ENCODE data around the gene MCTP2.
"Not testable (repeated sequence)": the region's sequence is repeated elsewhere in the genome, so short reads cannot be mapped to it uniquely, and the experiment has no call there.

MCTP2 gene

DNA sequence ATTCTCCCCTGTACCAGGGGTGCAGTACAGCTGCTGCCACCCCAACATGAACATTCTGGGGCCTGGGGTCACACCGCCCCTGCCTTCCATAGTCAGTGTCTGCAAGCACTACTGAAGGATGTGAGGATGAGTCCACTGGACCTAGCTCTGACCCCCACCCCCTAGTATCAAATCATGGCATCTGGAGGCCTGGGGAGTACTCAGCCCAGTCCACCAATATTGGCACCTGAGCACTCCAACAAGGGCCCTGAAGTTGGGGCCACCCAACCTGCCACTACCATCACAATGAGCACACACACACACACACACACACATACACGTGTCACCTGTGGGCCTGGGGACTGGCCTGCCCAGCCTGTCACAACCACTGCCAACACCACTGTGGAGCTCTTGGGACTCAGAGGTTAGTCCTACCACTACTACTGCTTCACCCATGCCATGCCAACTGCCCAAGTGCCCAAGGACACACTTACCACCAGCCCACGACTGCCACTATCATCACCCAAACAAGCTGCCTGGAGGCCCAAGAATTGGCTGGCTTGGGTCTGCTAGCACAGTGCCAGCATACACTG lies 253.9 kb downstream of the MCTP2 start:
- no peaks in the 10 kb centered on the region for H3K27me3 ChIP-seq (ENCODE audit: insufficient read depth, low read length)
- H3K36me3 ChIP-seq (ENCODE audit: insufficient read depth, low read depth, low read length), result no peaks in the 10 kb centered on the region
- no peak overlapping the region for H3K9ac ChIP-seq (ENCODE audit: low read depth, low read length)
- H3K9me3 ChIP-seq (ENCODE audit: insufficient read depth, low read depth, low read length), result no peaks in the 10 kb centered on the region
- no peaks in the 10 kb centered on the region for H3K4me1 ChIP-seq (ENCODE audit: insufficient read depth, low read length)
- H3K4me3 ChIP-seq (ENCODE audit: low read length), result no peak overlapping the region
- H3K27ac ChIP-seq (ENCODE audit: low read length), result no peak overlapping the region

DNA sequence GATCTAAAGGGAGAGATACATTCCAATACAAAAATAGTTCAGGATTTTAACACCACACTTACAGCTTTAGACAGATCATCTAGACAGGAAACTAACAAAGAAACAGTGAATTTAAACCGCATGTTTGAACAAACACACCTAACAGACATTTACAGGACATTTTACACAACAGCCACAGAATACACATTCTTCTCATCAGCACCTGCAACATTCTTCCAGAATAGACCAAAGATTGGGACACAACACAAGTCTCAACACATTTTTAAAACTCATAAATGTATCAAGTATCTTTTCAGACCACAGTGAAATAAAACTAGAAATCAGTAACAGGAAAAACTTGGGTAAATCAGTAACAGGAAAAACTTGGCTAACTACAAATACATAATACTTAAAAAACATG lies 256.3 kb downstream of the MCTP2 start:
- Histone ChIP-seq H3K9me3 (ENCODE audit: insufficient read depth, low read depth, low read length) (no peaks in the 10 kb centered on the region), H3K27me3 (ENCODE audit: insufficient read depth, low read length) (no peaks in the 10 kb centered on the region), H3K4me3 (ENCODE audit: low read length) (no peak overlapping the region), H3K9ac (ENCODE audit: low read depth, low read length) (no peak overlapping the region), H3K27ac (ENCODE audit: low read length) (no peak overlapping the region), H3K4me1 (ENCODE audit: insufficient read depth, low read length) (no peaks in the 10 kb centered on the region), H3K36me3 (ENCODE audit: insufficient read depth, low read depth, low read length) (no peaks in the 10 kb centered on the region)

DNA sequence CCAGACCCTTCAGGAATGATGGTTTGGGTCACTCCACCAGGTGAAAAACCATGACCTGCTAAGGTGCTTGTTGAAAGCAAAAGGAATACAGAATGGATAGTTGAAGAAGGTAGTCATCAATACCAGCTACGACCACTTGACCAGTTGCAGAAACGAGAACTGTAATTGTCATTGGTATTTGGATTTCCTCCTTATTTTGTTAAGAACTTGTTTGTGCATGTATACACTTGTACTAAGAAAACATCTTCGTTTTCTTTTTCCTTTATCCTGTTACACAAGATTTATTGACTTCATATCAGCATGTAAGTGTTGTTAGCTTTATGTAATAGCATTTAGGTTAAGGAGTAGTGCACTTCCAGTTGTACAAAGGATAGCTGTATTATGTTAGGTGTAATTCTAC lies 261.8 kb downstream of the MCTP2 start:
- Histone ChIP-seq H3K4me3 (ENCODE audit: low read length) (no peak overlapping the region), H3K27ac (ENCODE audit: low read length) (no peak overlapping the region), H3K36me3 (ENCODE audit: insufficient read depth, low read depth, low read length) (no peaks in the 10 kb centered on the region), H3K4me1 (ENCODE audit: insufficient read depth, low read length) (no peaks in the 10 kb centered on the region), H3K9me3 (ENCODE audit: insufficient read depth, low read depth, low read length) (no peaks in the 10 kb centered on the region), H3K27me3 (ENCODE audit: insufficient read depth, low read length) (no peaks in the 10 kb centered on the region), H3K9ac (ENCODE audit: low read depth, low read length) (no peak overlapping the region)

DNA sequence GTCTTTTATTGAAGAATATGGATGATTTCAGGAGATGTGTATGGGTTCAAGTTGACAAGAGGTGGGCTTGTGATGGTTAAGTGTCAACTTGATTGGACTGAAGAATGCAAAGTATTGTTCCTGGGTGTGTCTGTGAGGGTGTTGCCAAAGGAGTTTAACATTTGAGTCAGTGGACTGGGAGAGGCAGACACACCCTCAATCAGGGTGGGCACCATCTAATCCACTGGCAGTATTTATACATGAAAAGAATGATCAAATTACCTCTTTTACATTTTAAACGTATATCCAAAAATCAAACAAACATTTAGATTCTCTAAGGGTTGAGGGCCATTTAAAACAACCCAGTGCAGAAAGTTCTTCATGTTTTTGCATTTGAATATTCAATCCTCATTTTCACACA lies 262.2 kb downstream of the MCTP2 start:
- not testable (repeated sequence) for H3K4me1 ChIP-seq (ENCODE audit: insufficient read depth, low read length); H3K27me3 ChIP-seq (ENCODE audit: insufficient read depth, low read length); H3K9me3 ChIP-seq (ENCODE audit: insufficient read depth, low read depth, low read length); H3K36me3 ChIP-seq (ENCODE audit: insufficient read depth, low read depth, low read length); H3K4me3 ChIP-seq (ENCODE audit: low read length); H3K27ac ChIP-seq (ENCODE audit: low read length); H3K9ac ChIP-seq (ENCODE audit: low read depth, low read length)

DNA sequence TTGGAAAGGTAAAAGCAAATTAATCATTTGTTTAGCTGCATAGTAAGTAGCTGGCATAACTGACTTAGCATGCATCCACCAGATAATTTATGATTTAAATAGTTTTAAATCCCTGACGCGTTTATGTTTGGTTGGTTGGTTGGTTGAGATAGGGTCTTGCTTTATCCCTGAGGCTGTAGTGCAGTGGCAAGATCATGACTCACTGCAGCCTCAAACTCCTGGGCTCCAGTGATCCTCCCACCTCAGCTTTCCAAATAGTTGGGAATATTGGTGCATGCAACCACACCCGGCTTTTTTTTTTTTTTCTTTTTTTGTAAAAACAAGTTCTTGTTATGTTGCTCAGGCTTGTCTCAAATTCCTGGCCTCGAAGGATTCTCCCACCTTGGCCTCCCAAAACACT lies 263.4 kb downstream of the MCTP2 start:
- Histone ChIP-seq H3K27ac (ENCODE audit: low read length) (no peak overlapping the region), H3K27me3 (ENCODE audit: insufficient read depth, low read length) (no peaks in the 10 kb centered on the region), H3K9me3 (ENCODE audit: insufficient read depth, low read depth, low read length) (no peaks in the 10 kb centered on the region)

DNA sequence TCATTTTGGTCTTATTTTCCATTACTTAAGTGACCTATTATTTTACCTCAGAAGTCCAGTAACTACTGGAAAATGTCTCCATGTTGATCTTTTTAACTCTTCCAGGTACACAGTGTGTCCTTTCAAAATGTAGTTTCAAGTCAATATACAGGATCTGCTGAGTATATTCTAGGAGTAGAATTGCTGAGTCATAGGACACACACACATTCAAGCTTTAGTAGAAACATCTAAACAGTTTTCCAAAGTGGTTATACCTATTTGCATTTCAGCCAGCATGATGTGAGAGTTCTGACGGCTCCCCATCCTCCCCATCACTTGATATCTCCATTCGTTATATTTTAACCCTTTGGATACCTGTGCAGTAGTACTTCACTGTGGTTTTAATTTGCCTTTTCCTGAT lies 271.9 kb downstream of the MCTP2 start:
- Histone ChIP-seq H3K36me3 (ENCODE audit: insufficient read depth, low read depth, low read length) (no peaks in the 10 kb centered on the region), H3K4me3 (ENCODE audit: low read length) (no peak overlapping the region), H3K27ac (ENCODE audit: low read length) (no peak overlapping the region), H3K27me3 (ENCODE audit: insufficient read depth, low read length) (no peaks in the 10 kb centered on the region), H3K9ac (ENCODE audit: low read depth, low read length) (no peak overlapping the region), H3K9me3 (ENCODE audit: insufficient read depth, low read depth, low read length) (peaks cover 5% of the 10 kb centered on the region), H3K4me1 (ENCODE audit: insufficient read depth, low read length) (no peaks in the 10 kb centered on the region)

More for the DNA sequence above, 263.4 kb downstream of the MCTP2 start:
- Histone ChIP-seq H3K4me1 (ENCODE audit: insufficient read depth, low read length) (no peaks in the 10 kb centered on the region), H3K9ac (ENCODE audit: low read depth, low read length) (no peak overlapping the region), H3K4me3 (ENCODE audit: low read length) (no peak overlapping the region), H3K36me3 (ENCODE audit: insufficient read depth, low read depth, low read length) (no peaks in the 10 kb centered on the region)

DNA sequence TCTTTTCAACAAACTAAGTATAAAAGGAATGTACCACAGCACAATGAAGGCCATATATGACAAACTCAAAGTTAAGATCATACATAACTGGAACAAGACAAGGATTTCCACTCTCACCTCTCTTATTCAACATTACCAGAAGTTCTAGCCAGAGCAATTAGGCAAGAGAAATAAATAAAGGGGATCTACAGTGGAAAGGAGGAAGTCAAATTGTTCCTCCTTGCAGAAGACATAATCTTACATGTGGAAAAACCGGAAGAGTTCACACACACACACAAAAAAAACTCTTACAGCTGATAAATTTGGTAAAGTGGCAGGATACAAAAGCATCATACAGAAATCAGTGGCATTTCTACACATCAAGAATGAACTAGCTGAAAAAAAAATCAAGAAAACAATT lies 277.9 kb downstream of the MCTP2 start:
- H3K4me1 ChIP-seq (ENCODE audit: insufficient read depth, low read length), result no peaks in the 10 kb centered on the region
- no peak overlapping the region for H3K27ac ChIP-seq (ENCODE audit: low read length)
- H3K4me3 ChIP-seq (ENCODE audit: low read length), result no peak overlapping the region
- H3K27me3 ChIP-seq (ENCODE audit: insufficient read depth, low read length), result no peaks in the 10 kb centered on the region
- peaks cover 5% of the 10 kb centered on the region; the same call in 1 of the 2 replicates for H3K9me3 ChIP-seq (ENCODE audit: insufficient read depth, low read depth, low read length)
- no peak overlapping the region for H3K9ac ChIP-seq (ENCODE audit: low read depth, low read length)
- no peaks in the 10 kb centered on the region for H3K36me3 ChIP-seq (ENCODE audit: insufficient read depth, low read depth, low read length)

DNA sequence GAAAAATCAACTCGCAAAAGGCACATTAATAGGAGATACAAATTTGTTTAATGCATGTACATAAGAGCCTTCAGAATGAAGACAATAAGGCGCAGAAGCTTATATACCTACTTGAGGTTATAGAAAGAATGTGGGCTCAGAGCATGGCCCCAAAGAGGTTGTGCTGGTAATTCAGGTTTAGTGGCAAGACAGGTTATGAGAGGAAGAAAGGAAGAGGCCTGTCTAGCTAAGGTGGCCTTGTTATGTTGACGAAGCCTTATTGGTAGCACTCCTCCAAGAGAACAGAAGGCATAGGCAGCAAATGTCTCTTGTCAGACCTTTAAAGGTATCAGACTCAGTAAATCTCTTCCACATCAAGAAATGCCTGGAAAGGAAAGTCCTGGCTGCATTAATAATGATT lies 290.8 kb downstream of the MCTP2 start:
- Histone ChIP-seq H3K9ac (ENCODE audit: low read depth, low read length) (no peak overlapping the region), H3K27ac (ENCODE audit: low read length) (no peak overlapping the region), H3K27me3 (ENCODE audit: insufficient read depth, low read length) (no peaks in the 10 kb centered on the region), H3K36me3 (ENCODE audit: insufficient read depth, low read depth, low read length) (no peaks in the 10 kb centered on the region), H3K4me1 (ENCODE audit: insufficient read depth, low read length) (peaks cover 9% of the 10 kb centered on the region; the same call in 1 of the 2 replicates), H3K9me3 (ENCODE audit: insufficient read depth, low read depth, low read length) (no peaks in the 10 kb centered on the region), H3K4me3 (ENCODE audit: low read length) (no peak overlapping the region)

DNA sequence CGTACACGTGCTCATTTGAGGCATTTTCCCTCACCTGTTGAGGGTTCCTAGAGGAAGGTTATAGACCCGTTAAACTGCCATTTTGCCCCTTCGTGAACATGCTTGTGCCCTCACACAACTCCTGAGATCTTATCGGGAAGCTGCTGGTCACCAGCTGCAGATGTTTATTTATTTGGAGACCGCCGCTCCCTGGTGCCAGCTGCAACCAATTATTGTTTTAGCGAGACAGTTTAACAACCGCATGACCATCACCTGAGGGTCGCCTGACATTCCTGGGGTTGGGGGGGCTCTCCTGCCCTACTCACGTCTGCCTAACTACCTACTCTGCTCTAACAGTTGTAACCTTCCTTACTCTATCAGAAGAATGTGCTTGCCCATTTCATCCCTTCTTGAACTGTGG lies 292.5 kb downstream of the MCTP2 start:
- H3K27me3 ChIP-seq (ENCODE audit: insufficient read depth, low read length), result no peaks in the 10 kb centered on the region
- no peak overlapping the region for H3K4me3 ChIP-seq (ENCODE audit: low read length)
- no peak overlapping the region for H3K9ac ChIP-seq (ENCODE audit: low read depth, low read length)
- no peaks in the 10 kb centered on the region for H3K9me3 ChIP-seq (ENCODE audit: insufficient read depth, low read depth, low read length)
- no peaks in the 10 kb centered on the region for H3K36me3 ChIP-seq (ENCODE audit: insufficient read depth, low read depth, low read length)
- H3K27ac ChIP-seq (ENCODE audit: low read length), result no peak overlapping the region
- H3K4me1 ChIP-seq (ENCODE audit: insufficient read depth, low read length), result peaks cover 9% of the 10 kb centered on the region; the same call in 1 of the 2 replicates

DNA sequence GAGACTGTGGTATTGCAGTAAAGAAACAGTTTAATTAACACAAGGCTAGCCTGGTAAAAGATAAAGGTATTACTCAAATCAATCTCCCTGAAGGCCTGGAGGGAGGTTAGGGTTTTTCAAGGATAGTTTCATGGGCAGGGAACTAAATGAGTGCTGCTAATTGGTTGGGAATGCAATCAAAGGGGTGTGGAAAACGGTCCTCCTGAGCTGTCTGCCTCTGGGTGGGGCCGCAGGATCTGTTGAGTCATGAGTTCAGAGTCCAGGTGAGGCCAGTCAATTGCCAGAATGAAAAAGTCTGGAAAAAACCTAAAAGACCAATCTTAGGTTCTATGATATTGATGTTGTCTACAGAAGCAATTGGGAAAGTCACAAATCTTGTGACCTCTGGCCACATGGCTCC lies 293.2 kb downstream of the MCTP2 start:
- peaks cover 9% of the 10 kb centered on the region; the same call in 1 of the 2 replicates for H3K4me1 ChIP-seq (ENCODE audit: insufficient read depth, low read length)
- no peak overlapping the region for H3K27ac ChIP-seq (ENCODE audit: low read length)
- no peaks in the 10 kb centered on the region for H3K36me3 ChIP-seq (ENCODE audit: insufficient read depth, low read depth, low read length)
- H3K9me3 ChIP-seq (ENCODE audit: insufficient read depth, low read depth, low read length), result no peaks in the 10 kb centered on the region
- no peak overlapping the region for H3K9ac ChIP-seq (ENCODE audit: low read depth, low read length)
- H3K27me3 ChIP-seq (ENCODE audit: insufficient read depth, low read length), result no peaks in the 10 kb centered on the region
- no peak overlapping the region for H3K4me3 ChIP-seq (ENCODE audit: low read length)

DNA sequence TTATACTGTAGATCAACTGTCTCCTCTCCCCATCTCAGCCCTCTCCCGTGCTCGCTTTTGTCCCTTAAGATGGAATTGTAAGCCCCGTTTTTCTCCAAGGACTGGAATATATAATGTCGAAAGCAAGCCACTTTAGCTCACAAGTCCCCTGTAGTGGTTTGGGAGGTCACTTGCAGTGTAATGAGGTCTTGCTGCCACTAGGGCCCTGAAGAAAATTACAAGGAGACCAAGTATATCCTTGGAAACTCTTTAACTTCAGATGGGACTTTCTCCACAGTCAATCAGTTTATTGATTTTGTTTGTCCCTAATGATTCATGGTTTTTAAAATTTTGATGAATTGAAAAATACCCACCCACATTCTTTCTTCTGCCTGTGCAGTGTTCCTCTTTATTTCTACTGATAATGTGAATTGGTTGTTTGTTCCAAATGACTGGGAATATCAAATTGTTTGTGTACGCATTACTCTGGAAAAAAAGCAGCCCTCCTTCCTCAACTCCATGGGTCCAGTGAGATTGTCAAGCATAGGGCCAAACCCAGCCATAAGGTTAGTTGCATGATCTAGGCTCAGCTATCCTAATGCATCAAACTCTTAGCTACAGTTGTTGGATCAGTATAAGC lies 294.8 kb downstream of the MCTP2 start:
- H3K4me3 ChIP-seq (ENCODE audit: low read length), result no peak overlapping the region
- H3K9ac ChIP-seq (ENCODE audit: low read depth, low read length), result no peak overlapping the region
- H3K27ac ChIP-seq (ENCODE audit: low read length), result no peak overlapping the region
- no peaks in the 10 kb centered on the region for H3K9me3 ChIP-seq (ENCODE audit: insufficient read depth, low read depth, low read length)
- H3K36me3 ChIP-seq (ENCODE audit: insufficient read depth, low read depth, low read length), result no peaks in the 10 kb centered on the region
- H3K27me3 ChIP-seq (ENCODE audit: insufficient read depth, low read length), result no peaks in the 10 kb centered on the region
- H3K4me1 ChIP-seq (ENCODE audit: insufficient read depth, low read length), result no peaks in the 10 kb centered on the region; the same call in 1 of the 2 replicates

DNA sequence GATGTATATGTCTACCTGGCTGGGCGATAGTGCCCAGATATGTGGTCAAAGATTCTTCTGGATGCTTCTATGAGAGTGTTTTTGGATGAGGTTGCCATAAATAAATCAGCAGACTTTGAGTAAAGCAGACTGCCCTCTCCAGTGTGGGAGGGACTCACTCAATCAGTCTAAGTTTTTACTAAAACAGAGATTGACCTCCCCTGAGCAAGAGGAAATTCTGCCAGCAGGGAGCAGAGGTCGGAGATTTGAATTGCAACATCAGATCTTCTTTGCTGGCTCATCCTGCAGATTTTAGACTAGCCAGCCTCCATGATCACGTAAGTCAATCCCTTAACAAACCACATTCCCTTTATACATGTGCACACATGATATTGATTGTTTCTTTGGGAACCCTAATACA lies 300.9 kb downstream of the MCTP2 start:
- peaks cover 11% of the 10 kb centered on the region for H3K4me1 ChIP-seq (ENCODE audit: insufficient read depth, low read length)
- no peak overlapping the region for H3K4me3 ChIP-seq (ENCODE audit: low read length)

More for the DNA sequence above, 300.9 kb downstream of the MCTP2 start:
- Histone ChIP-seq H3K9me3 (ENCODE audit: insufficient read depth, low read depth, low read length) (no peaks in the 10 kb centered on the region), H3K9ac (ENCODE audit: low read depth, low read length) (no peak overlapping the region), H3K27me3 (ENCODE audit: insufficient read depth, low read length) (no peaks in the 10 kb centered on the region), H3K36me3 (ENCODE audit: insufficient read depth, low read depth, low read length) (no peaks in the 10 kb centered on the region), H3K27ac (ENCODE audit: low read length) (no peak overlapping the region)

Measured in iPS-20b (cell line).